Body of pancreas (tissue), 4 donors: ENCODE data around the gene PAK5. TPM values are rescaled to one million over a fixed set of nuclear protein-coding genes. Genes with fewer than 3 reads are reported as not detected.

Source experiments
- ATAC-seq: fragments of 150-250 bp; one replicate; pipeline ENCODE4 v1.9.1; 2016
- DNase-seq, 4 donors: peaks; one replicate each; pipeline ENCODE4 v3.0.0-alpha.2; 2019
- H3K27ac ChIP-seq, 4 donors: fragments of 200-600 bp; sonication (generic); 1 replicate in 3 of 4; 2 replicates in 1 of 4; pipeline versions ENCODE4 v1.5.1 to v1.6.1; 2016 to 2019; ENCODE audit warnings: mild to moderate bottlenecking in 1 of 4, mixed read lengths in 1 of 4, moderate library complexity in 1 of 4
- H3K27me3 ChIP-seq, 2 donors: fragments of 200-600 bp; sonication (generic); one replicate each; pipeline ENCODE4 v1.6.0; 2016; ENCODE audit warnings: mild to moderate bottlenecking in 1 of 2
- H3K36me3 ChIP-seq, 2 donors: fragments of 200-600 bp; sonication (generic); replicated peaks in 1 of 2; 2 replicates each; pipeline ENCODE4 v1.5.1; 2016; ENCODE audit warnings: low read depth in 2 of 2; ENCODE audit not compliant: insufficient read depth in 1 of 2
- H3K4me1 ChIP-seq: fragments of 200-600 bp; sonication (generic); one replicate; pipeline ENCODE4 v1.6.0; 2016
- H3K4me3 ChIP-seq, 2 donors: fragments of 200-600 bp; sonication (generic); 1 replicate in 1 of 2; 2 replicates in 1 of 2; pipeline ENCODE4 v1.5.1; 2016 to 2019
- H3K9me3 ChIP-seq, 3 donors: fragments of 200-600 bp; sonication (generic); 1 replicate in 2 of 3; 2 replicates in 1 of 3; pipeline ENCODE4 v1.5.1; 2016
- CTCF ChIP-seq, 7 experiments: fragments of 450-650 bp in 4 of 7; fragments of 200-600 bp in 3 of 7; sonication (generic) in 3 of 7; IDR thresholded peaks; one replicate each; pipeline ENCODE4 v1.5.1; 2016 to 2019; ENCODE audit warnings: antibody characterized with exemption in 7 of 7
- POLR2A ChIP-seq, 3 donors: fragments of 450-650 bp; IDR thresholded peaks; one replicate each; pipeline ENCODE4 v1.6.1; 2016; ENCODE audit warnings: antibody characterized with exemption in 3 of 3, mild to moderate bottlenecking in 2 of 3
- WGBS, 2 donors: methylation state at CpG; one replicate each; pipeline ENCODE4 v1.1.5; 2017; 5-methylcytosine and 5-hydroxymethylcytosine counted together
- intact Hi-C: fragments of 100-400 bp; cut with DNase I; formaldehyde crosslinking; loops from one replicate; pipeline ENCODE4 v1.15.1; 2023
- total RNA-seq, 2 donors: library from RNA; depleted of rRNA; stranded (reverse); fragments of >200 nt; gene quantifications; one replicate each; pipeline ENCODE4 v1.1.0, GENCODE V29; 2016

The PAK5 gene
- total RNA-seq, 2 donors from 2014 or later = 0.33 to 0.52 TPM

- H3K27me3 ChIP-seq = no peaks in the 10 kb centered on the region
- ATAC-seq (no peak), DNase-seq (no peak)
- no peak overlapping the region for H3K27ac ChIP-seq
- no peak overlapping the region for H3K4me3 ChIP-seq
- intact Hi-C loops = no loop called here
- TF ChIP-seq CTCF (IDR thresholded peaks at IDR 0.05) (no peak), POLR2A (IDR thresholded peaks at IDR 0.05) (no peak)
- no peaks in the 10 kb centered on the region for H3K36me3 ChIP-seq
- no peaks in the 10 kb centered on the region for H3K4me1 ChIP-seq
- no peaks in the 10 kb centered on the region for H3K9me3 ChIP-seq
- WGBS, 2 donors = 69 to 71% methylated on average over 2 of the region's 2 CpGs
These were observed 49.7 kb downstream of the PAK5 start for GRCh38 chr20:9789131-9789530.

- no peaks in the 10 kb centered on the region for H3K9me3 ChIP-seq
- intact Hi-C loops = no loop called here
- ATAC-seq = no peak
- H3K27ac ChIP-seq = no peak overlapping the region
- TF ChIP-seq CTCF (IDR thresholded peaks at IDR 0.05) = no peak
- TF ChIP-seq POLR2A (IDR thresholded peaks at IDR 0.05) = no peak
- no peak for DNase-seq
- H3K4me1 ChIP-seq = no peaks in the 10 kb centered on the region
- 86 to 87% methylated on average over 3 of the region's 3 CpGs for WGBS, 2 donors
- no peaks in the 10 kb centered on the region for H3K36me3 ChIP-seq
- H3K4me3 ChIP-seq = no peak overlapping the region
- H3K27me3 ChIP-seq = no peaks in the 10 kb centered on the region
These were observed 63.7 kb downstream of the PAK5 start for GRCh38 chr20:9775176-9775575.

GRCh38 chr20:9769954-9770353 lies 68.9 kb downstream of the PAK5 start:
- WGBS, 2 donors = 75 to 79% methylated on average over 6 of the region's 6 CpGs
- intact Hi-C loops = no loop called here

GRCh38 chr20:9761476-9761875 lies 77.4 kb downstream of the PAK5 start:
- H3K4me1 ChIP-seq = peaks cover 14% of the 10 kb centered on the region
- H3K36me3 ChIP-seq = no peaks in the 10 kb centered on the region
- ATAC-seq = no peak
- H3K27ac ChIP-seq = no peak overlapping the region
- intact Hi-C loops = no loop called here
- H3K9me3 ChIP-seq = no peaks in the 10 kb centered on the region
- no peaks in the 10 kb centered on the region for H3K27me3 ChIP-seq
- no peak for TF ChIP-seq CTCF (IDR thresholded peaks at IDR 0.05)
- no peak for TF ChIP-seq POLR2A (IDR thresholded peaks at IDR 0.05)
- DNase-seq = no peak
- no peak overlapping the region for H3K4me3 ChIP-seq
- 50 to 52% methylated on average over 1 of the region's 1 CpG for WGBS, 2 donors

More at GRCh38 chr20:9769954-9770353, 68.9 kb downstream of the PAK5 start:
- no peaks in the 10 kb centered on the region for H3K36me3 ChIP-seq
- TF ChIP-seq CTCF (IDR thresholded peaks at IDR 0.05) = no peak
- TF ChIP-seq POLR2A (IDR thresholded peaks at IDR 0.05) = no peak
- no peaks in the 10 kb centered on the region for H3K4me1 ChIP-seq
- ATAC-seq (no peak), DNase-seq (no peak)
- no peak overlapping the region for H3K4me3 ChIP-seq
- no peaks in the 10 kb centered on the region for H3K9me3 ChIP-seq
- no peak overlapping the region for H3K27ac ChIP-seq
- H3K27me3 ChIP-seq = no peaks in the 10 kb centered on the region

- WGBS, 2 donors = 24 to 57% methylated on average over 4 of the region's 4 CpGs
- no peak overlapping the region for H3K4me3 ChIP-seq
These were observed 79.5 kb downstream of the PAK5 start for GRCh38 chr20:9759392-9759791.

More at GRCh38 chr20:9759392-9759791, 79.5 kb downstream of the PAK5 start:
- Histone ChIP-seq H3K27me3 (no peaks in the 10 kb centered on the region), H3K4me1 (peaks cover 14% of the 10 kb centered on the region), H3K27ac (no peak overlapping the region), H3K36me3 (no peaks in the 10 kb centered on the region), H3K9me3 (no peaks in the 10 kb centered on the region)
- intact Hi-C loops = no loop called here
- DNase-seq (no peak), ATAC-seq (no peak)
- TF ChIP-seq CTCF (IDR thresholded peaks at IDR 0.05) = no peak
- TF ChIP-seq POLR2A (IDR thresholded peaks at IDR 0.05) = no peak
